A673 (cell line): Measurements from ENCODE around the gene SEC23A.

Experiments
- EZH2 ChIP-seq: fragments of 200-600 bp; sonication (generic); IDR thresholded peaks from 2 replicates; pipeline ENCODE4 v1.6.1; 2017; ENCODE audit warnings: borderline replicate concordance, low read depth, mild to moderate bottlenecking, mixed read lengths, antibody characterized with exemption, low read length; ENCODE audit not compliant: poor library complexity, severe bottlenecking
- TF ChIP-seq, protein P1 (sequence below): fragments of 300-800, 200-600 bp; sonication (generic); conservative IDR thresholded peaks from 2 replicates; pipeline ENCODE4 v1.5.1; 2017; ENCODE audit warnings: low read depth, mild to moderate bottlenecking, antibody characterized with exemption, low read length, moderate library complexity, mixed read lengths

DNA sequence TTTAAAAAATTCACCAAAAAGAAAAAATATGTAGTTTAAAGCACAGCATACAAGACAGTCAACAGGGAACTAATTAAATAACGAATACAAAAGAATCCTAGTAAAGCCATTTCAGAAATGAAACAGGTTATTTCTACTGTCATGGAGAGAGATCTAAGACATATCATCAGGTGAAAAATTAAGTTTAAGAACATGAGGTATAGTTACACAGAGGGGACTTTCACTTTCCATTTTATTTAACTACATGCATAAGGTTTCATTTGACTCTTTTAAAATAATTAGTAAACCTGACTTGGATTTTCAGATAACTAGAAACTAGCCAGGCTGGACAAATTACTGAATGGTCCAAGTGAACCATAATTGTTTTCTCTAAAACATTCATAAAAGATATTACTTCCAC, 11.3 kb downstream of the SEC23A start:
- TF ChIP-seq, protein P1, sequence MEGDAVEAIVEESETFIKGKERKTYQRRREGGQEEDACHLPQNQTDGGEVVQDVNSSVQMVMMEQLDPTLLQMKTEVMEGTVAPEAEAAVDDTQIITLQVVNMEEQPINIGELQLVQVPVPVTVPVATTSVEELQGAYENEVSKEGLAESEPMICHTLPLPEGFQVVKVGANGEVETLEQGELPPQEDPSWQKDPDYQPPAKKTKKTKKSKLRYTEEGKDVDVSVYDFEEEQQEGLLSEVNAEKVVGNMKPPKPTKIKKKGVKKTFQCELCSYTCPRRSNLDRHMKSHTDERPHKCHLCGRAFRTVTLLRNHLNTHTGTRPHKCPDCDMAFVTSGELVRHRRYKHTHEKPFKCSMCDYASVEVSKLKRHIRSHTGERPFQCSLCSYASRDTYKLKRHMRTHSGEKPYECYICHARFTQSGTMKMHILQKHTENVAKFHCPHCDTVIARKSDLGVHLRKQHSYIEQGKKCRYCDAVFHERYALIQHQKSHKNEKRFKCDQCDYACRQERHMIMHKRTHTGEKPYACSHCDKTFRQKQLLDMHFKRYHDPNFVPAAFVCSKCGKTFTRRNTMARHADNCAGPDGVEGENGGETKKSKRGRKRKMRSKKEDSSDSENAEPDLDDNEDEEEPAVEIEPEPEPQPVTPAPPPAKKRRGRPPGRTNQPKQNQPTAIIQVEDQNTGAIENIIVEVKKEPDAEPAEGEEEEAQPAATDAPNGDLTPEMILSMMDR, result no peak
- no peak for TF ChIP-seq EZH2
